ENCODE measurements around the gene SALL3.
"Not testable (repeated sequence)": the region's sequence is repeated elsewhere in the genome, so short reads cannot be mapped to it uniquely, and the experiment has no call there.

SALL3 gene

GRCh38 chr18:78979730-78980278 lies at the start of gene SALL3:
TSS of gene SALL3 (plus strand) at chr18:78979818. CDS start at chr18:78980275, 457 bp downstream.
- H3K4me3 Mint-ChIP-seq = peak within 1 kb of the TSS; percentile 32
- H3K27ac Mint-ChIP-seq = no peak within 1 kb of the TSS
- H3K9me3 Mint-ChIP-seq = peaks cover 2% of the 10 kb centered on the region
- DNase-seq (ENCODE audit: low spot score in 2 of 2) = no peak
- no peaks in the 10 kb centered on the region for H3K36me3 Mint-ChIP-seq
- peaks cover 23% of the 10 kb centered on the region for H3K27me3 Mint-ChIP-seq
- H3K4me1 Mint-ChIP-seq = peaks cover 9% of the 10 kb centered on the region
- no peak for ATAC-seq (ENCODE audit: low read depth)

GRCh38 chr18:78932281-78932680 lies 47.3 kb upstream of the SALL3 start:
- DNase-seq (ENCODE audit: low spot score in 2 of 2) = no peak
- no peak overlapping the region for H3K4me3 Mint-ChIP-seq

GRCh38 chr18:78934003-78934402 lies 45.6 kb upstream of the SALL3 start:
- H3K27me3 Mint-ChIP-seq = no peaks in the 10 kb centered on the region
- H3K4me1 Mint-ChIP-seq = no peaks in the 10 kb centered on the region
- ATAC-seq (ENCODE audit: low read depth) = no peak
- H3K9me3 Mint-ChIP-seq = no peaks in the 10 kb centered on the region
- no peak overlapping the region for H3K27ac Mint-ChIP-seq
- H3K4me3 Mint-ChIP-seq = no peak overlapping the region
- DNase-seq (ENCODE audit: low spot score in 2 of 2) = no peak
- H3K36me3 Mint-ChIP-seq = no peaks in the 10 kb centered on the region

More at GRCh38 chr18:78932281-78932680, 47.3 kb upstream of the SALL3 start:
- H3K27me3 Mint-ChIP-seq = no peaks in the 10 kb centered on the region
- no peaks in the 10 kb centered on the region for H3K4me1 Mint-ChIP-seq
- no peaks in the 10 kb centered on the region for H3K36me3 Mint-ChIP-seq
- ATAC-seq (ENCODE audit: low read depth) = no peak
- H3K27ac Mint-ChIP-seq = no peak overlapping the region
- no peaks in the 10 kb centered on the region for H3K9me3 Mint-ChIP-seq

GRCh38 chr18:78934551-78935225 lies 44.9 kb upstream of the SALL3 start:
- H3K4me1 Mint-ChIP-seq = no peaks in the 10 kb centered on the region
- no peak overlapping the region for H3K4me3 Mint-ChIP-seq
- no peaks in the 10 kb centered on the region for H3K9me3 Mint-ChIP-seq
- ATAC-seq (ENCODE audit: low read depth) (no peak), DNase-seq (ENCODE audit: low spot score in 2 of 2) (no peak)
- H3K36me3 Mint-ChIP-seq = no peaks in the 10 kb centered on the region
- no peaks in the 10 kb centered on the region for H3K27me3 Mint-ChIP-seq
- no peak overlapping the region for H3K27ac Mint-ChIP-seq

GRCh38 chr18:78935406-78935805 lies 44.2 kb upstream of the SALL3 start:
- no peak for ATAC-seq (ENCODE audit: low read depth)
- Mint-ChIP-seq H3K9me3 (no peaks in the 10 kb centered on the region), H3K36me3 (no peaks in the 10 kb centered on the region), H3K4me1 (no peaks in the 10 kb centered on the region), H3K4me3 (no peak overlapping the region), H3K27me3 (no peaks in the 10 kb centered on the region), H3K27ac (no peak overlapping the region)
- DNase-seq (ENCODE audit: low spot score in 2 of 2) = no peak

- H3K4me1 Mint-ChIP-seq = no peaks in the 10 kb centered on the region
- no peak overlapping the region for H3K27ac Mint-ChIP-seq
- H3K27me3 Mint-ChIP-seq = no peaks in the 10 kb centered on the region
- no peak for ATAC-seq (ENCODE audit: low read depth)
- no peaks in the 10 kb centered on the region for H3K9me3 Mint-ChIP-seq
- H3K4me3 Mint-ChIP-seq = no peak overlapping the region
- no peak for DNase-seq (ENCODE audit: low spot score in 2 of 2)
- H3K36me3 Mint-ChIP-seq = no peaks in the 10 kb centered on the region
Measured at GRCh38 chr18:78936251-78937005, 43.2 kb upstream of the SALL3 start.

GRCh38 chr18:78937166-78937565 lies 42.5 kb upstream of the SALL3 start:
- no peak overlapping the region for H3K4me3 Mint-ChIP-seq

GRCh38 chr18:78939105-78939504 lies 40.5 kb upstream of the SALL3 start:
- no peak for ATAC-seq (ENCODE audit: low read depth)
- H3K4me3 Mint-ChIP-seq = no peak overlapping the region
- H3K9me3 Mint-ChIP-seq = no peaks in the 10 kb centered on the region
- H3K36me3 Mint-ChIP-seq = no peaks in the 10 kb centered on the region
- DNase-seq (ENCODE audit: low spot score in 2 of 2) = no peak
- no peak overlapping the region for H3K27ac Mint-ChIP-seq
- H3K4me1 Mint-ChIP-seq = no peaks in the 10 kb centered on the region
- peaks cover 7% of the 10 kb centered on the region for H3K27me3 Mint-ChIP-seq

More at GRCh38 chr18:78937166-78937565, 42.5 kb upstream of the SALL3 start:
- H3K27me3 Mint-ChIP-seq = no peaks in the 10 kb centered on the region
- no peaks in the 10 kb centered on the region for H3K9me3 Mint-ChIP-seq
- H3K27ac Mint-ChIP-seq = no peak overlapping the region
- ATAC-seq (ENCODE audit: low read depth) (no peak), DNase-seq (ENCODE audit: low spot score in 2 of 2) (no peak)
- no peaks in the 10 kb centered on the region for H3K36me3 Mint-ChIP-seq
- no peaks in the 10 kb centered on the region for H3K4me1 Mint-ChIP-seq

- H3K4me1 Mint-ChIP-seq = no peaks in the 10 kb centered on the region
- no peaks in the 10 kb centered on the region for H3K9me3 Mint-ChIP-seq
- no peak overlapping the region for H3K4me3 Mint-ChIP-seq
- peaks cover 7% of the 10 kb centered on the region for H3K27me3 Mint-ChIP-seq
- DNase-seq (ENCODE audit: low spot score in 2 of 2) = no peak
- ATAC-seq (ENCODE audit: low read depth) = no peak
- no peak overlapping the region for H3K27ac Mint-ChIP-seq
- H3K36me3 Mint-ChIP-seq = no peaks in the 10 kb centered on the region
Measured at GRCh38 chr18:78939734-78940494, 39.7 kb upstream of the SALL3 start.

GRCh38 chr18:78942236-78942635 lies 37.4 kb upstream of the SALL3 start:
- not testable (repeated sequence) for H3K4me3 Mint-ChIP-seq; H3K27ac Mint-ChIP-seq; H3K9me3 Mint-ChIP-seq; H3K27me3 Mint-ChIP-seq; DNase-seq (ENCODE audit: low spot score in 2 of 2); ATAC-seq (ENCODE audit: low read depth); H3K4me1 Mint-ChIP-seq; H3K36me3 Mint-ChIP-seq

GRCh38 chr18:78945628-78946027 lies 34.0 kb upstream of the SALL3 start:
- Mint-ChIP-seq H3K9me3 (peaks cover 1% of the 10 kb centered on the region), H3K4me3 (no peak overlapping the region), H3K27ac (no peak overlapping the region), H3K4me1 (no peaks in the 10 kb centered on the region), H3K36me3 (peaks cover 2% of the 10 kb centered on the region), H3K27me3 (peaks cover 8% of the 10 kb centered on the region)
- no peak for DNase-seq (ENCODE audit: low spot score in 2 of 2)
- ATAC-seq (ENCODE audit: low read depth) = no peak

- peaks cover 1% of the 10 kb centered on the region for H3K9me3 Mint-ChIP-seq
- DNase-seq (ENCODE audit: low spot score in 2 of 2) = no peak
- no peak overlapping the region for H3K4me3 Mint-ChIP-seq
- no peaks in the 10 kb centered on the region for H3K4me1 Mint-ChIP-seq
- H3K36me3 Mint-ChIP-seq = peaks cover 2% of the 10 kb centered on the region
- no peak for ATAC-seq (ENCODE audit: low read depth)
- H3K27ac Mint-ChIP-seq = no peak overlapping the region
- peaks cover 8% of the 10 kb centered on the region for H3K27me3 Mint-ChIP-seq
Measured at GRCh38 chr18:78947291-78947690, 32.3 kb upstream of the SALL3 start.

GRCh38 chr18:78948221-78948620 lies 31.4 kb upstream of the SALL3 start:
- no peak for DNase-seq (ENCODE audit: low spot score in 2 of 2)
- ATAC-seq (ENCODE audit: low read depth) = no peak
- H3K27me3 Mint-ChIP-seq = peaks cover 8% of the 10 kb centered on the region
- H3K4me3 Mint-ChIP-seq = no peak overlapping the region
- H3K36me3 Mint-ChIP-seq = peaks cover 2% of the 10 kb centered on the region
- H3K27ac Mint-ChIP-seq = no peak overlapping the region
- no peaks in the 10 kb centered on the region for H3K4me1 Mint-ChIP-seq
- peaks cover 1% of the 10 kb centered on the region for H3K9me3 Mint-ChIP-seq

- Mint-ChIP-seq H3K27ac (no peak overlapping the region), H3K27me3 (peaks cover 5% of the 10 kb centered on the region), H3K4me3 (no peak overlapping the region), H3K9me3 (peaks cover 1% of the 10 kb centered on the region), H3K4me1 (no peaks in the 10 kb centered on the region), H3K36me3 (peaks cover 2% of the 10 kb centered on the region)
- DNase-seq (ENCODE audit: low spot score in 2 of 2) (no peak), ATAC-seq (ENCODE audit: low read depth) (no peak)
Measured at GRCh38 chr18:78948707-78949106, 30.9 kb upstream of the SALL3 start.

Data from memory B cell (primary cell).